HG02981 (cell line): ENCODE results near the gene KRT16.
"Not testable (repeated sequence)": the region's sequence is repeated elsewhere in the genome, so short reads cannot be mapped to it uniquely, and the experiment has no call there.

Experiments used
- ATAC-seq: cut with Tn5 transposase; IDR thresholded peaks from one replicate; pipeline ENCODE4 v1.9.1; 2021; ENCODE audit warnings: mild to moderate bottlenecking, moderate library complexity; ENCODE audit not compliant: unreplicated experiment

The KRT16 gene

GRCh38 chr17:41612376-41613160 lies at the start of gene KRT16:
TSS of gene KRT16 (minus strand) at chr17:41612767. CDS start at chr17:41612688, 79 bp downstream.
- not testable (repeated sequence) for ATAC-seq

- no peak for ATAC-seq
Observed at GRCh38 chr17:41660221-41660711, 47.7 kb upstream of the KRT16 start.

GRCh38 chr17:41659427-41660212 lies 47.1 kb upstream of the KRT16 start:
- no peak for ATAC-seq

GRCh38 chr17:41658846-41659245 lies 46.3 kb upstream of the KRT16 start:
- ATAC-seq, result no peak

GRCh38 chr17:41657936-41658335 lies 45.4 kb upstream of the KRT16 start:
- no peak for ATAC-seq

- no peak for ATAC-seq
Observed at GRCh38 chr17:41657176-41657754, 44.7 kb upstream of the KRT16 start.

- no peak for ATAC-seq
Observed at GRCh38 chr17:41656249-41657023, 43.9 kb upstream of the KRT16 start.

GRCh38 chr17:41655611-41656111 lies 43.1 kb upstream of the KRT16 start:
- ATAC-seq, result no peak

GRCh38 chr17:41654678-41655607 lies 42.4 kb upstream of the KRT16 start:
- no peak for ATAC-seq

- ATAC-seq, result no peak
Observed at GRCh38 chr17:41653892-41654677, 41.5 kb upstream of the KRT16 start.

- no peak for ATAC-seq
Observed at GRCh38 chr17:41653421-41653820, 40.9 kb upstream of the KRT16 start.

GRCh38 chr17:41652461-41652970 lies 39.9 kb upstream of the KRT16 start:
- ATAC-seq, result no peak

GRCh38 chr17:41651625-41652460 lies 39.3 kb upstream of the KRT16 start:
- no peak for ATAC-seq

- ATAC-seq, result no peak
Observed at GRCh38 chr17:41650794-41651624, 38.4 kb upstream of the KRT16 start.

- ATAC-seq, result no peak
Observed at GRCh38 chr17:41649923-41650519, 37.5 kb upstream of the KRT16 start.

GRCh38 chr17:41648411-41649195 lies 36.0 kb upstream of the KRT16 start:
- ATAC-seq, result no peak
